H9 (cell line): ENCODE data around the gene AFDN. TPM values are rescaled to one million over a fixed set of nuclear protein-coding genes. Genes with fewer than 3 reads are reported as not detected.
A peak's percentile ranks its signal among the peaks of the same experiment; 100 is the strongest.

ENCODE experiments used
- DNase-seq: peaks from one replicate; pipeline ENCODE4 v3.0.0-alpha.2; 2017
- H2AFZ ChIP-seq: one replicate; pipeline ENCODE4 v1.6.1; 2013; ENCODE audit warnings: mild to moderate bottlenecking, low read length, control low read depth, moderate library complexity
- H2AK5ac ChIP-seq: 2 replicates; pipeline ENCODE4 v1.6.1; 2013; ENCODE audit warnings: low read length, control low read depth, mixed read lengths; ENCODE audit not compliant: insufficient read length
- H2BK120ac ChIP-seq: one replicate; pipeline ENCODE4 v1.6.1; 2013; ENCODE audit warnings: low read depth, mild to moderate bottlenecking, low read length, control low read depth, inconsistent platforms; ENCODE audit not compliant: poor library complexity, severe bottlenecking
- H2BK12ac ChIP-seq: 2 replicates; pipeline ENCODE4 v1.6.1; 2013; ENCODE audit warnings: low read length, control low read depth, mixed read lengths, low read depth; ENCODE audit not compliant: insufficient read length
- H2BK15ac ChIP-seq: 2 replicates; pipeline ENCODE4 v1.6.1; 2013; ENCODE audit warnings: low read depth, low read length, control low read depth
- H2BK20ac ChIP-seq: one replicate; pipeline ENCODE4 v1.6.1; 2013; ENCODE audit warnings: low read depth, mild to moderate bottlenecking, low read length, control low read depth, inconsistent platforms; ENCODE audit not compliant: poor library complexity, severe bottlenecking
- H2BK5ac ChIP-seq: 2 replicates; pipeline ENCODE4 v1.6.1; 2013; ENCODE audit warnings: low read length, control low read depth, mixed read lengths; ENCODE audit not compliant: insufficient read length
- H3K14ac ChIP-seq: 2 replicates; pipeline ENCODE4 v1.6.1; 2013; ENCODE audit warnings: low read length, control low read depth; ENCODE audit not compliant: insufficient read depth
- H3K18ac ChIP-seq: 2 replicates; pipeline ENCODE4 v1.6.1; 2013; ENCODE audit warnings: low read depth, mild to moderate bottlenecking, mixed read lengths, low read length, control low read depth; ENCODE audit not compliant: insufficient read length
- H3K23ac ChIP-seq: 2 replicates; pipeline ENCODE4 v1.6.1; 2013; ENCODE audit warnings: low read length, control low read depth, mixed read lengths, low read depth; ENCODE audit not compliant: insufficient read length
- H3K23me2 ChIP-seq: 2 replicates; pipeline ENCODE4 v1.6.1; 2013; ENCODE audit warnings: low read depth, mild to moderate bottlenecking, mixed read lengths, low read length, control low read depth; ENCODE audit not compliant: insufficient read length, poor library complexity, severe bottlenecking
- H3K27ac ChIP-seq: 2 replicates; pipeline ENCODE4 v1.5.1; 2013; ENCODE audit warnings: low read length, control low read depth, mixed read lengths, low read depth; ENCODE audit not compliant: insufficient read length
- H3K27me3 ChIP-seq: 2 replicates; pipeline ENCODE4 v1.6.1; 2013; ENCODE audit warnings: low read length, control low read depth, inconsistent platforms; ENCODE audit not compliant: insufficient read depth
- H3K4ac ChIP-seq: 2 replicates; pipeline ENCODE4 v1.6.1; 2013; ENCODE audit warnings: low read depth, mild to moderate bottlenecking, control low read depth, inconsistent platforms, low read length, moderate library complexity
- H3K4me1 ChIP-seq: 2 replicates; pipeline ENCODE4 v1.6.1; 2013; ENCODE audit warnings: low read length, control low read depth, inconsistent platforms; ENCODE audit not compliant: insufficient read depth
- H3K4me2 ChIP-seq: 2 replicates; pipeline ENCODE4 v1.6.1; 2013; ENCODE audit warnings: low read length, control low read depth, mixed read lengths; ENCODE audit not compliant: insufficient read length, insufficient read depth
- H3K56ac ChIP-seq: 2 replicates; pipeline ENCODE4 v1.6.1; 2013; ENCODE audit warnings: low read depth, mild to moderate bottlenecking, mixed read lengths, low read length, control low read depth; ENCODE audit not compliant: insufficient read length
- H3K79me1 ChIP-seq: 2 replicates; pipeline ENCODE4 v1.6.1; 2013; ENCODE audit warnings: low read depth, mild to moderate bottlenecking, moderate library complexity, low read length, control low read depth, inconsistent platforms; ENCODE audit not compliant: insufficient read depth, poor library complexity, severe bottlenecking
- H3K79me2 ChIP-seq: 2 replicates; pipeline ENCODE4 v1.6.1; 2013; ENCODE audit warnings: low read length, control low read depth, inconsistent platforms; ENCODE audit not compliant: insufficient read depth
- H3K9ac ChIP-seq: 2 replicates; pipeline ENCODE4 v1.6.1; 2013; ENCODE audit warnings: low read length, control low read depth, mixed read lengths; ENCODE audit not compliant: insufficient read length; ENCODE audit errors: extremely low read depth
- H3K9me3 ChIP-seq: one replicate; pipeline ENCODE4 v1.6.1; 2013; ENCODE audit warnings: low read depth, low read length, inconsistent platforms; ENCODE audit not compliant: control insufficient read depth
- H3T11ph ChIP-seq: one replicate; pipeline ENCODE4 v1.6.1; 2013; ENCODE audit warnings: mild to moderate bottlenecking, low read length, control low read depth, inconsistent platforms
- H4K20me1 ChIP-seq: one replicate; pipeline ENCODE4 v1.6.1; 2013; ENCODE audit not compliant: control insufficient read depth, insufficient read length, insufficient read depth
- H4K5ac ChIP-seq: 2 replicates; pipeline ENCODE4 v1.6.1; 2013; ENCODE audit warnings: low read depth, mild to moderate bottlenecking, mixed read lengths, low read length, control low read depth; ENCODE audit not compliant: insufficient read length
- H4K8ac ChIP-seq: replicated peaks from 2 replicates; pipeline ENCODE4 v1.6.1; 2013; ENCODE audit warnings: low read length, control low read depth, mixed read lengths, low read depth; ENCODE audit not compliant: insufficient read length
- H4K91ac ChIP-seq: 2 replicates; pipeline ENCODE4 v1.6.1; 2013; ENCODE audit warnings: low read depth, mild to moderate bottlenecking, moderate library complexity, mixed read lengths, low read length, control low read depth; ENCODE audit not compliant: insufficient read length
- H3K27ac Mint-ChIP-seq, 3 experiments: 2 replicates in 2 of 3; 3 replicates in 1 of 3; pipeline ENCODE4 v1.8.0; 2020 to 2021; ENCODE audit warnings: mixed read lengths in 3 of 3, mild to moderate bottlenecking in 1 of 3, moderate library complexity in 1 of 3
- H3K27me3 Mint-ChIP-seq: 2 replicates; pipeline ENCODE4 v1.8.0; 2021; ENCODE audit warnings: low read depth, mild to moderate bottlenecking, moderate library complexity, mixed read lengths
- H3K36me3 Mint-ChIP-seq, 3 experiments: 2 replicates in 2 of 3; 3 replicates in 1 of 3; pipeline ENCODE4 v1.8.0; 2020 to 2021; ENCODE audit warnings: low read depth in 3 of 3, mixed read lengths in 3 of 3; ENCODE audit not compliant: insufficient read depth in 1 of 3
- H3K4me1 Mint-ChIP-seq, 2 experiments: 2 replicates each; pipeline ENCODE4 v1.8.0; 2020; ENCODE audit warnings: mixed read lengths in 2 of 2
- H3K4me3 Mint-ChIP-seq, 2 experiments: 2 replicates in 1 of 2; 3 replicates in 1 of 2; pipeline ENCODE4 v1.8.0; 2020 to 2021; ENCODE audit warnings: mild to moderate bottlenecking in 2 of 2, mixed read lengths in 2 of 2, moderate library complexity in 1 of 2
- H3K9me3 Mint-ChIP-seq, 2 experiments: 2 replicates in 1 of 2; 3 replicates in 1 of 2; pipeline ENCODE4 v1.8.0; 2020; ENCODE audit warnings: mild to moderate bottlenecking in 2 of 2, mixed read lengths in 2 of 2, moderate library complexity in 1 of 2
- CTCF ChIP-seq: fragments of 200-600 bp; sonication (generic); conservative IDR thresholded peaks from 3 replicates; pipeline ENCODE4 v1.8.0; 2021; ENCODE audit warnings: antibody characterized with exemption, mild to moderate bottlenecking
- WGBS: extraction: QIAGEN DNeasy Blood & Tissue Kit; methylation state at CpG from one replicate; pipeline ENCODE4 v1.1.7; 2013; ENCODE audit warnings: missing lambda C conversion rate, low lambda C conversion rate, mixed read lengths; ENCODE audit not compliant: insufficient read length; ENCODE audit errors: extremely low coverage; 5-methylcytosine and 5-hydroxymethylcytosine counted together
- total RNA-seq: library from RNA; stranded (reverse); gene quantifications from 2 replicates; pipeline ENCODE4 v1.2.1, GENCODE V29; 2021

The AFDN gene
- total RNA-seq, 1 experiment from 2014 or later, result 157 TPM

- Histone ChIP-seq H3K14ac (no peak overlapping the region), H4K20me1 (no peaks in the 10 kb centered on the region), H3K79me2 (no peaks in the 10 kb centered on the region), H3K18ac (no peak overlapping the region), H3T11ph (no peak overlapping the region), H4K8ac (no peak overlapping the region), H3K27ac (no peak overlapping the region), H3K23me2 (no peaks in the 10 kb centered on the region), H3K23ac (no peak overlapping the region), H2BK20ac (no peak overlapping the region), H2AFZ (no peak overlapping the region), H2AK5ac (no peak overlapping the region), H2BK5ac (no peak overlapping the region), H2BK15ac (no peak overlapping the region), H4K5ac (no peak overlapping the region), H3K9me3 (no peaks in the 10 kb centered on the region), H3K56ac (no peak overlapping the region), H3K27me3 (no peaks in the 10 kb centered on the region), H3K4me1 (peaks cover 3% of the 10 kb centered on the region; the same call in 1 of the 2 replicates), H3K79me1 (no peaks in the 10 kb centered on the region), H2BK120ac (no peak overlapping the region), H4K91ac (no peak overlapping the region), H3K4me2 (no peak overlapping the region), H3K9ac (no peak overlapping the region), H2BK12ac (no peak overlapping the region), H3K4ac (no peak overlapping the region)
- Mint-ChIP-seq H3K27me3 (no peaks in the 10 kb centered on the region), H3K9me3 (no peaks in the 10 kb centered on the region), H3K27ac (peak overlapping the region in 1 of 3 experiments; percentile 55; a peak in 1 of 7 replicates), H3K36me3 (peaks cover 27 to 63% (median 55%) of the 10 kb centered on the region in 3 experiments; a peak in 6 of 7 replicates), H3K4me3 (no peak overlapping the region), H3K4me1 (peaks cover 34 to 37% of the 10 kb centered on the region in 2 experiments)
- 100% methylated on average over 1 of the region's 1 CpG for WGBS
- no peak for DNase-seq
- no peak for TF ChIP-seq CTCF
These were observed 52.9 kb downstream of the AFDN start for GRCh38 chr6:167879612-167880011.
